ENCODE results near the gene GINS3.

DNA sequence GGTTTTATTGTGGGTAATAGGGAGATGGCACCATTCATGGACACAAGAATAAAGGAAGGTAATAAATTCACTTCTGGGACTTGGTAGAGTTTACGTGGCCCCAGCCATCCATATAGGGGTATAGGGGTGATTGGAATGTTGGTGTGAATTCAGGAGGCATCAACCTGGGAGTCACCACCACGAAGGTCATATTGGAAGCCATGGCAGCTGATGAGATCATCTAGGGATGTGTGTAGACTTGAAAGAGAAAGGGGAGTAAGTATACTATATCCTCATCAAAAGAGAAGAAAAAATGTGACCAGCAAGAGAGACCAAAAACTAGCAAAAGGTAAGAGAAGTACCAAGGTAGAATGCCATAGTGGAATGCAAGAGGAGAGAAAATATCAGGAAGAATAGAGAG, 26.6 kb upstream of the GINS3 start:
- TF ChIP-seq, protein P1, sequence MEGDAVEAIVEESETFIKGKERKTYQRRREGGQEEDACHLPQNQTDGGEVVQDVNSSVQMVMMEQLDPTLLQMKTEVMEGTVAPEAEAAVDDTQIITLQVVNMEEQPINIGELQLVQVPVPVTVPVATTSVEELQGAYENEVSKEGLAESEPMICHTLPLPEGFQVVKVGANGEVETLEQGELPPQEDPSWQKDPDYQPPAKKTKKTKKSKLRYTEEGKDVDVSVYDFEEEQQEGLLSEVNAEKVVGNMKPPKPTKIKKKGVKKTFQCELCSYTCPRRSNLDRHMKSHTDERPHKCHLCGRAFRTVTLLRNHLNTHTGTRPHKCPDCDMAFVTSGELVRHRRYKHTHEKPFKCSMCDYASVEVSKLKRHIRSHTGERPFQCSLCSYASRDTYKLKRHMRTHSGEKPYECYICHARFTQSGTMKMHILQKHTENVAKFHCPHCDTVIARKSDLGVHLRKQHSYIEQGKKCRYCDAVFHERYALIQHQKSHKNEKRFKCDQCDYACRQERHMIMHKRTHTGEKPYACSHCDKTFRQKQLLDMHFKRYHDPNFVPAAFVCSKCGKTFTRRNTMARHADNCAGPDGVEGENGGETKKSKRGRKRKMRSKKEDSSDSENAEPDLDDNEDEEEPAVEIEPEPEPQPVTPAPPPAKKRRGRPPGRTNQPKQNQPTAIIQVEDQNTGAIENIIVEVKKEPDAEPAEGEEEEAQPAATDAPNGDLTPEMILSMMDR (IDR thresholded peaks at IDR 0.05 in 4 of 5, conservative IDR thresholded peaks at IDR 0.05 in 1 of 5) = no peak
- TF ChIP-seq POLR2A (IDR thresholded peaks at IDR 0.05) = no peak

All from gastrocnemius medialis (tissue), 4 donors.